HepG2 (cell line): Measurements from ENCODE around the gene S100A4.

ENCODE experiments used
- ASH2L ChIP-seq: fragments of 300-600, 200-600 bp; sonication (generic); IDR thresholded peaks from 2 replicates; pipeline ENCODE4 v1.7.0; 2017; ENCODE audit warnings: low read depth, mild to moderate bottlenecking, moderate library complexity, mixed read lengths, low read length; ENCODE audit not compliant: insufficient read length
- CTCF ChIP-seq: sonication (generic); formaldehyde crosslinking; IDR thresholded peaks from 2 replicates; pipeline ENCODE4 v1.5.0; 2020; ENCODE audit warnings: mild to moderate bottlenecking, missing genetic modification reagents, moderate library complexity
- EZH2 ChIP-seq: conservative IDR thresholded peaks from 2 replicates; pipeline ENCODE4 v1.6.1; 2012; ENCODE audit warnings: mild to moderate bottlenecking, low read depth, low read length, moderate library complexity
- NFKB2 ChIP-seq: sonication (generic); formaldehyde crosslinking; IDR thresholded peaks from 2 replicates; pipeline ENCODE4 v1.4.0; 2020; ENCODE audit warnings: missing genetic modification reagents, borderline replicate concordance
- ZNF101 ChIP-seq: sonication (generic); formaldehyde crosslinking; IDR thresholded peaks from 2 replicates; pipeline ENCODE4 v1.4.0; 2020; ENCODE audit warnings: mild to moderate bottlenecking, low read depth, missing genetic modification reagents, borderline replicate concordance
- ZNF782 ChIP-seq: sonication (generic); formaldehyde crosslinking; IDR thresholded peaks from 2 replicates; pipeline ENCODE4 v1.4.0; 2020; ENCODE audit warnings: missing genetic modification reagents, mild to moderate bottlenecking, borderline replicate concordance
- ZSCAN30 ChIP-seq: sonication (generic); formaldehyde crosslinking; IDR thresholded peaks from 2 replicates; pipeline ENCODE4 v1.5.0; 2020; ENCODE audit warnings: mild to moderate bottlenecking, missing genetic modification reagents
- TF ChIP-seq, protein P1 (sequence below): sonication (generic); formaldehyde crosslinking; IDR thresholded peaks from 2 replicates; pipeline ENCODE4 v1.4.0; 2020; ENCODE audit warnings: missing genetic modification reagents

DNA sequence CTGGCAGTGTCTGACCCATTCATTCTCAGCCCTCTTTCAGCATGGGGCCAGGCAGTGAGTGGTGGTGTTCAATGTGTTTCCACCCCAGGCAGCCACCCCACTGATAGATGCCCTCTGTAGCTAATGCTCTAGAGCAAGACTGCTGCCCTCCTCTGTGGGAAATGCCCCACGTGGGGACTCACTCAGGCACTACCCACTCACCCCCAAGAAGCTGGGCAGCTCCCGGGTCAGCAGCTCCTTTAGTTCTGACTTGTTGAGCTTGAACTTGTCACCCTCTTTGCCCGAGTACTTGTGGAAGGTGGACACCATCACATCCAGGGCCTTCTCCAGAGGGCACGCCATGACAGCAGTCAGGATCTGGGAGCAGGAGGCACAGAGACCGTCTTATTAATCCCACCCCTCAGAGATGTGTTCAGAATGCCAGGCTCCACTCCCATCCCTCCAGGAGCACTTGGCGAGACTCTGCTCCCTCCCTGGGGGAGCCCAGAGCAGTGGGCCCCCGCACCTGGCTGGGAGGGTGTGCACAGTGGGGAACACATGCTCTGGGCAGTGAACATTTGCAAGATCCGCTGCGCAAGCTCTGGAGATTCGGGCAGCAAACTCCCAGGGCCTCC is 1.0 kb downstream of the S100A4 start:
- TF ChIP-seq, protein P1, sequence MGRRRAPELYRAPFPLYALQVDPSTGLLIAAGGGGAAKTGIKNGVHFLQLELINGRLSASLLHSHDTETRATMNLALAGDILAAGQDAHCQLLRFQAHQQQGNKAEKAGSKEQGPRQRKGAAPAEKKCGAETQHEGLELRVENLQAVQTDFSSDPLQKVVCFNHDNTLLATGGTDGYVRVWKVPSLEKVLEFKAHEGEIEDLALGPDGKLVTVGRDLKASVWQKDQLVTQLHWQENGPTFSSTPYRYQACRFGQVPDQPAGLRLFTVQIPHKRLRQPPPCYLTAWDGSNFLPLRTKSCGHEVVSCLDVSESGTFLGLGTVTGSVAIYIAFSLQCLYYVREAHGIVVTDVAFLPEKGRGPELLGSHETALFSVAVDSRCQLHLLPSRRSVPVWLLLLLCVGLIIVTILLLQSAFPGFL (CRISPR knock-in tag), result no peak
- TF ChIP-seq ZNF782 (CRISPR knock-in tag) (no peak), ZNF101 (CRISPR knock-in tag) (no peak), ASH2L (no peak), NFKB2 (CRISPR knock-in tag) (no peak), EZH2 (no peak), CTCF (CRISPR knock-in tag) (no peak), ZSCAN30 (CRISPR knock-in tag) (no peak)
